MM.1S (cell line): ENCODE data around the gene FAM3B.

ENCODE experiments used
- DNase-seq: peaks from one replicate; pipeline ENCODE4 v3.0.0-alpha.2; 2015
- H2AFZ ChIP-seq: fragments of 300-600 bp; sonication (generic); 2 replicates; pipeline ENCODE4 v1.6.0; 2016; ENCODE audit warnings: antibody characterized with exemption, low read length
- H3F3A ChIP-seq: fragments of 300-600 bp; sonication (generic); 2 replicates; pipeline ENCODE4 v1.6.1; 2016; ENCODE audit warnings: mild to moderate bottlenecking, antibody characterized with exemption, low read length, moderate library complexity, mixed read lengths; ENCODE audit not compliant: insufficient read depth
- H3K27ac ChIP-seq: fragments of 300-600 bp; sonication (generic); 2 replicates; pipeline ENCODE4 v1.5.1; 2016; ENCODE audit warnings: mild to moderate bottlenecking, low read length
- H3K27me3 ChIP-seq: fragments of 300-600 bp; sonication (generic); replicated peaks from 2 replicates; pipeline ENCODE4 v1.6.0; 2016; ENCODE audit warnings: low read length; ENCODE audit not compliant: insufficient read depth
- H3K36me3 ChIP-seq: fragments of 300-600 bp; sonication (generic); replicated peaks from 2 replicates; pipeline ENCODE4 v1.6.1; 2016; ENCODE audit warnings: mild to moderate bottlenecking, low read length, mixed read lengths; ENCODE audit not compliant: insufficient read depth
- H3K4me1 ChIP-seq: fragments of 300-600 bp; sonication (generic); 2 replicates; pipeline ENCODE4 v1.6.1; 2016; ENCODE audit warnings: low read length, mixed read lengths
- H3K4me2 ChIP-seq: fragments of 300-600 bp; sonication (generic); 2 replicates; pipeline ENCODE4 v1.6.0; 2016; ENCODE audit warnings: low read depth, low read length
- H3K4me3 ChIP-seq: fragments of 300-600 bp; sonication (generic); 2 replicates; pipeline ENCODE4 v1.5.1; 2016; ENCODE audit warnings: low read length, mixed read lengths
- H3K79me2 ChIP-seq: fragments of 300-600 bp; sonication (generic); 2 replicates; pipeline ENCODE4 v1.6.1; 2016; ENCODE audit warnings: mixed run types, low read length, mixed read lengths
- H3K9ac ChIP-seq: fragments of 300-600 bp; sonication (generic); 2 replicates; pipeline ENCODE4 v1.6.1; 2016; ENCODE audit warnings: low read length, mixed read lengths
- H3K9me2 ChIP-seq: fragments of 300-600 bp; sonication (generic); replicated peaks from 2 replicates; pipeline ENCODE4 v1.6.1; 2016; ENCODE audit warnings: mild to moderate bottlenecking, low read length, mixed read lengths; ENCODE audit not compliant: insufficient read depth
- H3K9me3 ChIP-seq: fragments of 300-600 bp; sonication (generic); replicated peaks from 2 replicates; pipeline ENCODE4 v1.6.1; 2016; ENCODE audit warnings: mild to moderate bottlenecking, low read length, mixed read lengths; ENCODE audit not compliant: insufficient read depth
- H4K20me1 ChIP-seq: fragments of 300-600 bp; sonication (generic); 2 replicates; pipeline ENCODE4 v1.6.1; 2016; ENCODE audit warnings: mild to moderate bottlenecking, low read length, moderate library complexity, mixed read lengths; ENCODE audit not compliant: insufficient read depth
- EZH2 ChIP-seq: fragments of 300-600 bp; sonication (generic); optimal IDR thresholded peaks from 2 replicates; pipeline ENCODE3; 2017; ENCODE audit warnings: low read depth, mild to moderate bottlenecking, antibody characterized with exemption, low read length, mixed read lengths
- EZH2phosphoT487 ChIP-seq: fragments of 300-600 bp; sonication (generic); IDR thresholded peaks from 2 replicates; pipeline ENCODE4 v1.6.1; 2018; ENCODE audit warnings: antibody characterized with exemption, low read length
- TF ChIP-seq, protein P1 (sequence below): fragments of 300-600 bp; sonication (generic); IDR thresholded peaks from 2 replicates; pipeline ENCODE4 v1.5.1; 2016; ENCODE audit warnings: antibody characterized with exemption, low read length, mixed read lengths

FAM3B gene

DNA sequence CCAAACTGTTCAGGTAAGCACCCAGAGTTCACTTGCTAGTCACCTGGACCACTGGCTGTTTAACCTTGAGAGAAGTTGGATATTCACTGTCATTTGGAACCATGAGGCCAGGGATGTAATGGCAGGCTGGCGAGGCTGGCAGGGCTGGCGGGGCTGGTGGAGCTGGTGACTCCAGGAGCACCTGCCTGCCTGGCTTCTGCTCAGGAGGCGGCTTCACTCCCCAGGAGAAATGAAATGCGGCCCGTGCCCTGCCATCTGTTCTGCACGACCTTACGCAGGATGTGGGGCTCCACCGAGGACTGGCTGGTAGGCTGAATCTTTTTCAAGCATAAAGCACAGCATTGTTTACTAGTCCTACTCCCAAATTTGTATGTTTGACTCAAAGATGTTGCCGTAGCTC is 86.7 kb downstream of the FAM3B start:
- H3K9ac ChIP-seq = no peak overlapping the region
- H3K9me3 ChIP-seq = no peaks in the 10 kb centered on the region
- H3K9me2 ChIP-seq = no peaks in the 10 kb centered on the region
- H3K4me1 ChIP-seq = no peaks in the 10 kb centered on the region
- H3K36me3 ChIP-seq = no peaks in the 10 kb centered on the region
- no peaks in the 10 kb centered on the region for H3K27me3 ChIP-seq
- H3K27ac ChIP-seq = no peak overlapping the region
- no peak overlapping the region for H2AFZ ChIP-seq
- no peak for DNase-seq
- TF ChIP-seq, protein P1, sequence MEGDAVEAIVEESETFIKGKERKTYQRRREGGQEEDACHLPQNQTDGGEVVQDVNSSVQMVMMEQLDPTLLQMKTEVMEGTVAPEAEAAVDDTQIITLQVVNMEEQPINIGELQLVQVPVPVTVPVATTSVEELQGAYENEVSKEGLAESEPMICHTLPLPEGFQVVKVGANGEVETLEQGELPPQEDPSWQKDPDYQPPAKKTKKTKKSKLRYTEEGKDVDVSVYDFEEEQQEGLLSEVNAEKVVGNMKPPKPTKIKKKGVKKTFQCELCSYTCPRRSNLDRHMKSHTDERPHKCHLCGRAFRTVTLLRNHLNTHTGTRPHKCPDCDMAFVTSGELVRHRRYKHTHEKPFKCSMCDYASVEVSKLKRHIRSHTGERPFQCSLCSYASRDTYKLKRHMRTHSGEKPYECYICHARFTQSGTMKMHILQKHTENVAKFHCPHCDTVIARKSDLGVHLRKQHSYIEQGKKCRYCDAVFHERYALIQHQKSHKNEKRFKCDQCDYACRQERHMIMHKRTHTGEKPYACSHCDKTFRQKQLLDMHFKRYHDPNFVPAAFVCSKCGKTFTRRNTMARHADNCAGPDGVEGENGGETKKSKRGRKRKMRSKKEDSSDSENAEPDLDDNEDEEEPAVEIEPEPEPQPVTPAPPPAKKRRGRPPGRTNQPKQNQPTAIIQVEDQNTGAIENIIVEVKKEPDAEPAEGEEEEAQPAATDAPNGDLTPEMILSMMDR = no peak
- TF ChIP-seq EZH2phosphoT487 (no peak), EZH2 (no peak)
- H4K20me1 ChIP-seq = no peaks in the 10 kb centered on the region
- H3F3A ChIP-seq = no peaks in the 10 kb centered on the region
- H3K4me2 ChIP-seq = no peak overlapping the region
- H3K79me2 ChIP-seq = no peaks in the 10 kb centered on the region
- H3K4me3 ChIP-seq = no peak overlapping the region

DNA sequence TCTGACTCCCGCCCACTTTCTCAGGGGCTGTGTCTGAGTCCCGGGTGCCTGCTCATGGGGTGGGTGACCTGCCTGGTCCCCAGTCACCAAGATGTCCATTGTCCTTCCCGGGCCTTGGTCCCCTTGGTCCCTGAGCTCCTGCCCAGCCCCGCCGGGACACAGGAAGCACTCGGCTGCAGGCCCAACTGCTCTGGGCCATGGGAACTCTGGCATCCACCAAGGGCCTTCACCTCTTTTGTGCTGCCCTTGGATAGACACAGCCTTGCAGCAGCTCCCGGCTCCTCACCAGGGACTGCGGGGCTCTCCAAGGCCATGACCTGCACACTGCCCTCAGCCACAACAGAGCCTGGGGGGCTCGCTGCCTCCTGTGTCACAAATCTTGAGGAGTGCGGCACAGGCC is 87.4 kb downstream of the FAM3B start:
- H2AFZ ChIP-seq = no peak overlapping the region
- H3K27me3 ChIP-seq = no peaks in the 10 kb centered on the region
- H3K79me2 ChIP-seq = no peaks in the 10 kb centered on the region
- no peak overlapping the region for H3K27ac ChIP-seq
- H3K9me3 ChIP-seq = no peaks in the 10 kb centered on the region
- no peak for DNase-seq
- H3K36me3 ChIP-seq = no peaks in the 10 kb centered on the region
- no peaks in the 10 kb centered on the region for H3K9me2 ChIP-seq
- no peak overlapping the region for H3K4me3 ChIP-seq
- TF ChIP-seq EZH2 = no peak
- TF ChIP-seq, protein P1 = no peak
- no peak overlapping the region for H3K4me2 ChIP-seq
- no peaks in the 10 kb centered on the region for H3K4me1 ChIP-seq
- H3F3A ChIP-seq = no peaks in the 10 kb centered on the region
- H4K20me1 ChIP-seq = no peaks in the 10 kb centered on the region
- no peak overlapping the region for H3K9ac ChIP-seq

DNA sequence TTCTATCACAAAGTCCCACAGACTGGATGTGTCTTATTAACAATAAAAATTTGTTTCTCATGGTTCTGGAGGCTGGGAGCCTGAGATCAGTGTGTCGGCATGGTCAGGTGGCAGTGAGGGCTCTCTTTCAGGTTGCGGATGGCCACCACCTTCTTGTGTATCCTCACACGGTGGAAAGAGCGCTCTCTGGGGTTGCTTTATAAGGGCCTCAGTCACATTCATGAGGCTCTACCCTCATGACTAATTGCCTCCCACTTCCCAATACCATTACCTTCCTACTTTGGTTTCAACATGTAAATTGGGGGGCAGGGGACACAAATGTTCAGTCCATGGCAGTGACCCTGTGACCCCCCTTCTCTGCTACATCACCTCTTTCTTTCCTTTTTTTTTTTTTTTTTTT is 88.7 kb downstream of the FAM3B start:
- H3K4me2 ChIP-seq = no peak overlapping the region
- no peaks in the 10 kb centered on the region for H3K27me3 ChIP-seq
- no peak overlapping the region for H3K4me3 ChIP-seq
- H3K9ac ChIP-seq = no peak overlapping the region
- H3K36me3 ChIP-seq = no peaks in the 10 kb centered on the region
- H3K9me2 ChIP-seq = no peaks in the 10 kb centered on the region
- no peak for DNase-seq
- no peaks in the 10 kb centered on the region for H3K4me1 ChIP-seq
- H2AFZ ChIP-seq = no peak overlapping the region
- TF ChIP-seq, protein P1 = no peak
- TF ChIP-seq EZH2 (no peak), EZH2phosphoT487 (no peak)
- no peaks in the 10 kb centered on the region for H3K79me2 ChIP-seq
- H3K27ac ChIP-seq = no peak overlapping the region
- no peaks in the 10 kb centered on the region for H3K9me3 ChIP-seq
- no peaks in the 10 kb centered on the region for H3F3A ChIP-seq
- no peaks in the 10 kb centered on the region for H4K20me1 ChIP-seq

DNA sequence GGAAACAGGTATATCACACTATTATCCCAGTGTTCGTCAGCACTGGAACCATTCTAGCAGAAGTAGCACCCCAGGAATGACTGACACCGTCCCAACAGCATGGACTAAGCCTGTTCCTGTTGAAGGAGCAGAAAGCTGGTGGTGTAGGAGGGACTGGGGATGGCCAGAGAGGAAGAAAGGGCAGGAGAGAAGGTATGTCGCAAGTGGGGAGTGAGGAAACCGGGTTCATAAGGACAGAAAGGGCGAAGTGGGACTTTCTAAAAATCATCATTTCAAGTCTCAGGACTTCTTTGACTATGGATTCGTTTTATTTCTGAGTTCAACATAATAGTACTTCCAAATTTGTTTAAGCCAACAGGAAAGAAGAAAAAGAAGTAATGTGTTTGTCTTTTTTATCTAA is 89.7 kb downstream of the FAM3B start:
- Histone ChIP-seq H2AFZ (no peak overlapping the region), H3K9me2 (no peaks in the 10 kb centered on the region), H3F3A (no peaks in the 10 kb centered on the region), H3K4me1 (no peaks in the 10 kb centered on the region), H3K4me2 (no peak overlapping the region), H3K79me2 (no peaks in the 10 kb centered on the region), H3K27ac (no peak overlapping the region), H3K9me3 (no peaks in the 10 kb centered on the region), H3K4me3 (no peak overlapping the region), H3K27me3 (no peaks in the 10 kb centered on the region), H4K20me1 (no peaks in the 10 kb centered on the region), H3K9ac (no peak overlapping the region), H3K36me3 (no peaks in the 10 kb centered on the region)
- no peak for DNase-seq
- TF ChIP-seq, protein P1 = no peak
- TF ChIP-seq EZH2 (no peak), EZH2phosphoT487 (no peak)
